ENCODE measurements around the gene SLC25A41. TPM values are rescaled to one million over a fixed set of nuclear protein-coding genes. Genes with fewer than 3 reads are reported as not detected.

Gene SLC25A41
- total and polyA plus RNA-seq, 2 of the 13 experiments (the other 11 are each of a cell fraction or from before 2014, with no cell fraction given) = 0.33 to 0.95 TPM

GRCh38 chr19:6460099-6460884 lies 26.7 kb upstream of the SLC25A41 start (continued):
- 0 out of 2 replicates have a peak, but pooled peaks have one; percentile 27 for TF ChIP-seq ZNF281 (CRISPR knock-in tag; IDR thresholded peaks at IDR 0.05; ENCODE audit: borderline replicate concordance)
- TF ChIP-seq HMGXB4 (CRISPR knock-in tag; IDR thresholded peaks at IDR 0.05; ENCODE audit: borderline replicate concordance in 1 of 2, low read depth in 1 of 2) = peak; percentile 83 to 89
- TF ChIP-seq TOPORS (CRISPR knock-in tag; IDR thresholded peaks at IDR 0.05) = no peak
- TF ChIP-seq PHF8 (CRISPR knock-in tag; IDR thresholded peaks at IDR 0.05) = peak; percentile 72
- TF ChIP-seq ZNF350 (CRISPR knock-in tag; IDR thresholded peaks at IDR 0.05; ENCODE audit: borderline replicate concordance, low read depth) = peak; percentile 26; the same call in 1 of the 2 replicates
- peak; percentile 75 for TF ChIP-seq SAP130 (CRISPR knock-in tag; IDR thresholded peaks at IDR 0.05; ENCODE audit: low read depth)
- TF ChIP-seq ZNF142 (CRISPR knock-in tag; IDR thresholded peaks at IDR 0.05) = peak; percentile 100
- TF ChIP-seq GTF3A (CRISPR knock-in tag; conservative IDR thresholded peaks at IDR 0.05) = peak; percentile 53; the same call in 1 of the 2 replicates
- TF ChIP-seq ATF7 (IDR thresholded peaks at IDR 0.05) = no peak
- TF ChIP-seq ATF7 (CRISPR knock-in tag; IDR thresholded peaks at IDR 0.05) = 0 out of 2 replicates have a peak, but pooled peaks have one; percentile 31
- TF ChIP-seq ARID4A (CRISPR knock-in tag; IDR thresholded peaks at IDR 0.05; ENCODE audit: borderline replicate concordance) = peak; percentile 77; the same call in 1 of the 2 replicates
- peak; percentile 79 for TF ChIP-seq ZNF556 (CRISPR knock-in tag; IDR thresholded peaks at IDR 0.05; ENCODE audit: borderline replicate concordance)
- no peak for TF ChIP-seq ZNF256 (CRISPR knock-in tag; conservative IDR thresholded peaks at IDR 0.05)

All from HepG2 (cell line).